Lung (tissue), 12 donors: ENCODE results near the gene FARP1. TPM values are rescaled to one million over a fixed set of nuclear protein-coding genes. Genes with fewer than 3 reads are reported as not detected.

ENCODE experiments used
- ATAC-seq: fragments of 200-7000 bp; cut with Tn5 transposase; one replicate; pipeline ENCODE4 v1.9.1; 2020; ENCODE audit warnings: moderate number of reproducible peaks; ENCODE audit not compliant: insufficient read depth, low FRiP score
- DNase-seq, 3 donors: peaks; one replicate each; pipeline ENCODE4 v3.0.0-alpha.2; 2013 to 2017
- H3K27ac ChIP-seq, 2 donors: one replicate each; pipeline ENCODE4 v1.5.1; 2013; ENCODE audit warnings: mild to moderate bottlenecking in 2 of 2, moderate library complexity in 2 of 2, control low read depth in 1 of 2, inconsistent platforms in 1 of 2, low read depth in 1 of 2, low read length in 1 of 2
- H3K27me3 ChIP-seq, 3 donors: one replicate each; pipeline ENCODE4 v1.5.1; 2013; ENCODE audit warnings: low read length in 2 of 3; ENCODE audit not compliant: control insufficient read depth in 3 of 3, insufficient read depth in 3 of 3
- H3K36me3 ChIP-seq, 4 donors: one replicate each; pipeline ENCODE4 v1.5.1; 2013; ENCODE audit warnings: low read length in 4 of 4, mild to moderate bottlenecking in 1 of 4, moderate library complexity in 1 of 4; ENCODE audit not compliant: control insufficient read depth in 4 of 4, insufficient read depth in 4 of 4
- H3K4me1 ChIP-seq, 5 donors: one replicate each; pipeline ENCODE4 v1.5.1; 2013; ENCODE audit warnings: low read length in 5 of 5, mild to moderate bottlenecking in 2 of 5, moderate library complexity in 1 of 5; ENCODE audit not compliant: control insufficient read depth in 5 of 5, insufficient read depth in 5 of 5
- H3K4me3 ChIP-seq: one replicate; pipeline ENCODE4 v1.5.1; 2013; ENCODE audit warnings: mild to moderate bottlenecking, control low read depth, moderate library complexity
- H3K9ac ChIP-seq, 2 donors: one replicate each; pipeline ENCODE4 v1.5.1; 2013; ENCODE audit warnings: low read length in 2 of 2, control low read depth in 1 of 2; ENCODE audit not compliant: insufficient read depth in 1 of 2
- H3K9me3 ChIP-seq, 4 donors: one replicate each; pipeline ENCODE4 v1.5.1; 2013; ENCODE audit warnings: low read length in 3 of 4, mild to moderate bottlenecking in 1 of 4, moderate library complexity in 1 of 4; ENCODE audit not compliant: control insufficient read depth in 4 of 4, insufficient read depth in 3 of 4
- WGBS, 2 donors: extraction: QIAGEN DNeasy Blood & Tissue Kit; methylation state at CpG; one replicate each; pipeline ENCODE4 v1.1.7; 2013; 5-methylcytosine and 5-hydroxymethylcytosine counted together
- polyA plus RNA-seq, 2 donors: library from polyadenylated mRNA; stranded (reverse); fragments of 200-250 nt; gene quantifications; one replicate each; pipeline ENCODE4 v1.2.1, GENCODE V29; 2013
- total RNA-seq, 2 donors: library from RNA; depleted of rRNA in 1 of 2; stranded (reverse); fragments of >200 nt in 1 of 2; gene quantifications; one replicate each; pipeline ENCODE4 v1.2.1, GENCODE V29; 2014 to 2021
- TF ChIP-seq, protein P1 (sequence below): IDR thresholded peaks from 2 replicates; pipeline ENCODE4 v1.5.1; 2012; ENCODE audit warnings: mild to moderate bottlenecking; ENCODE audit errors: control extremely low read depth, extremely low read depth
- donor health status: control.
- donor health status: control.
- donor health status: Bipolar disorder and iron deficiency.
- donor health status: healthy.
- donor health status: DM: yes; HTN: yes; CAD: no.

FARP1 gene
- total and polyA plus RNA-seq, 4 donors: 20.8 to 102 (median 54.4) TPM

DNA sequence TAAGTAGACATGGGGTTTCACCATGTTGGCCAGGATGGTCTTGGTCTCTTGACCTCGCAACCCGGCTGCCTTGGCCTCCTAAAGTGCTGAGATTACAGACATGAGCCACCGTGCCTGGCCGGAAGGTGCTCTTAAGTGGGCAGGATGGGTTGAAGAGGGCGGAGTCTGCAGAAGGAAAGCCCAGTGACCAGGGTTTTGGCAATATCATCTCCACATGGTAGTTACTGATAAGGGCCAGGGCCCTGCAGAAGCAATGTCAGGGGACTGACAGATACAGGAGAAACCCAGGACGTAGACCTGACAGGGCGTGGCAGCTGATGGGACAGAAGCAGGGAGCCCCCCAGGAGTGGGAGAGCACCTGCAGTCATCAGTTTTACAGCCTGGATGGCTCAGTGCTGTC lies 79.9 kb downstream of the FARP1 start:
- Histone ChIP-seq H3K36me3 (no peaks in the 10 kb centered on the region), H3K27me3 (no peaks in the 10 kb centered on the region), H3K27ac (no peak overlapping the region), H3K9ac (no peak overlapping the region), H3K4me1 (peaks cover 3 to 41% (median 20%) of the 10 kb centered on the region in 5 donors), H3K9me3 (peaks cover 0 to 2% (median 0%) of the 10 kb centered on the region in 4 donors), H3K4me3 (no peak overlapping the region)
- 84 to 87% methylated on average over 7 of the region's 7 CpGs for WGBS, 2 donors
- ATAC-seq (no peak), DNase-seq (no peak)
- TF ChIP-seq, protein P1, sequence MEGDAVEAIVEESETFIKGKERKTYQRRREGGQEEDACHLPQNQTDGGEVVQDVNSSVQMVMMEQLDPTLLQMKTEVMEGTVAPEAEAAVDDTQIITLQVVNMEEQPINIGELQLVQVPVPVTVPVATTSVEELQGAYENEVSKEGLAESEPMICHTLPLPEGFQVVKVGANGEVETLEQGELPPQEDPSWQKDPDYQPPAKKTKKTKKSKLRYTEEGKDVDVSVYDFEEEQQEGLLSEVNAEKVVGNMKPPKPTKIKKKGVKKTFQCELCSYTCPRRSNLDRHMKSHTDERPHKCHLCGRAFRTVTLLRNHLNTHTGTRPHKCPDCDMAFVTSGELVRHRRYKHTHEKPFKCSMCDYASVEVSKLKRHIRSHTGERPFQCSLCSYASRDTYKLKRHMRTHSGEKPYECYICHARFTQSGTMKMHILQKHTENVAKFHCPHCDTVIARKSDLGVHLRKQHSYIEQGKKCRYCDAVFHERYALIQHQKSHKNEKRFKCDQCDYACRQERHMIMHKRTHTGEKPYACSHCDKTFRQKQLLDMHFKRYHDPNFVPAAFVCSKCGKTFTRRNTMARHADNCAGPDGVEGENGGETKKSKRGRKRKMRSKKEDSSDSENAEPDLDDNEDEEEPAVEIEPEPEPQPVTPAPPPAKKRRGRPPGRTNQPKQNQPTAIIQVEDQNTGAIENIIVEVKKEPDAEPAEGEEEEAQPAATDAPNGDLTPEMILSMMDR: no peak

GRCh38 chr13:98223741-98224140 lies 80.8 kb downstream of the FARP1 start:
- H3K27ac ChIP-seq: no peak overlapping the region
- H3K36me3 ChIP-seq: no peaks in the 10 kb centered on the region
- H3K27me3 ChIP-seq: no peaks in the 10 kb centered on the region
- ATAC-seq (no peak), DNase-seq (no peak)
- H3K9me3 ChIP-seq: peaks cover 0 to 2% (median 0%) of the 10 kb centered on the region in 4 donors
- TF ChIP-seq, protein P1: no peak
- peaks cover 3 to 36% (median 18%) of the 10 kb centered on the region in 5 donors for H3K4me1 ChIP-seq
- no peak overlapping the region for H3K4me3 ChIP-seq
- H3K9ac ChIP-seq: no peak overlapping the region

- TF ChIP-seq, protein P1: no peak
- 92 to 97% methylated on average over 5 of the region's 5 CpGs for WGBS, 2 donors
- no peaks in the 10 kb centered on the region for H3K27me3 ChIP-seq
- H3K9ac ChIP-seq: no peak overlapping the region
- peak overlapping the region in 1 of 2 donors; percentile 6 for H3K27ac ChIP-seq
- no peak for DNase-seq
- H3K4me3 ChIP-seq: no peak overlapping the region
- peaks cover 0 to 2% (median under 1%) of the 10 kb centered on the region in 4 donors for H3K9me3 ChIP-seq
- peaks cover 3 to 36% (median 18%) of the 10 kb centered on the region in 5 donors for H3K4me1 ChIP-seq
- ATAC-seq: no peak
- H3K36me3 ChIP-seq: no peaks in the 10 kb centered on the region
Measured at GRCh38 chr13:98224557-98224956, 81.7 kb downstream of the FARP1 start.
